Left ventricle myocardium inferior (tissue), 1 donor: ENCODE data around the gene DYNLT5. TPM values are rescaled to one million over a fixed set of nuclear protein-coding genes. Genes with fewer than 3 reads are reported as not detected.

ENCODE experiments used
- DNase-seq: peaks from one replicate; pipeline ENCODE4 v3.0.0-alpha.2; 2020
- H3K27ac ChIP-seq: fragments of 200-600 bp; replicated peaks from 2 replicates; pipeline ENCODE4 v1.8.0; 2021
- H3K27me3 ChIP-seq: fragments of 200-600 bp; 2 replicates; pipeline ENCODE4 v1.8.0; 2021; ENCODE audit warnings: low read depth
- H3K36me3 ChIP-seq: fragments of 200-600 bp; 2 replicates; pipeline ENCODE4 v1.8.0; 2021
- H3K4me1 ChIP-seq: fragments of 200-600 bp; 2 replicates; pipeline ENCODE4 v1.8.0; 2021
- H3K4me3 ChIP-seq: fragments of 200-600 bp; 2 replicates; pipeline ENCODE4 v1.8.0; 2021; ENCODE audit warnings: mild to moderate bottlenecking, moderate library complexity
- H3K9me3 ChIP-seq: fragments of 200-600 bp; replicated peaks from 2 replicates; pipeline ENCODE4 v1.8.0; 2021
- intact Hi-C: fragments of 100-400 bp; cut with micrococcal nuclease; formaldehyde crosslinking; loops from one replicate; pipeline ENCODE4 v1.11.0; 2022
- total RNA-seq: library from RNA; stranded (reverse); fragmentation: NEBNext Ultra II Directional; extraction: Animal tissue kit (Norgen Biotek cat#: 25700); gene quantifications from one replicate; pipeline ENCODE4 v1.2.1, GENCODE V29; 2021
- TF ChIP-seq, protein P1 (sequence below): fragments of 200-600 bp; IDR thresholded peaks from 2 replicates; pipeline ENCODE4 v1.8.0; 2021; ENCODE audit warnings: antibody characterized with exemption, mild to moderate bottlenecking, borderline replicate concordance
- donor health status: DM: no; HTN: yes; CAD: no; lungs with severe emphysema.

Gene DYNLT5
- total RNA-seq, 1 donor from 2014 or later, result 3.1 TPM

GRCh38 chr1:66770240-66770639 lies 18.0 kb downstream of the DYNLT5 start:
- peaks cover 6% of the 10 kb centered on the region for H3K36me3 ChIP-seq
- intact Hi-C loops, result no loop called here
- no peaks in the 10 kb centered on the region for H3K27me3 ChIP-seq
- TF ChIP-seq, protein P1, sequence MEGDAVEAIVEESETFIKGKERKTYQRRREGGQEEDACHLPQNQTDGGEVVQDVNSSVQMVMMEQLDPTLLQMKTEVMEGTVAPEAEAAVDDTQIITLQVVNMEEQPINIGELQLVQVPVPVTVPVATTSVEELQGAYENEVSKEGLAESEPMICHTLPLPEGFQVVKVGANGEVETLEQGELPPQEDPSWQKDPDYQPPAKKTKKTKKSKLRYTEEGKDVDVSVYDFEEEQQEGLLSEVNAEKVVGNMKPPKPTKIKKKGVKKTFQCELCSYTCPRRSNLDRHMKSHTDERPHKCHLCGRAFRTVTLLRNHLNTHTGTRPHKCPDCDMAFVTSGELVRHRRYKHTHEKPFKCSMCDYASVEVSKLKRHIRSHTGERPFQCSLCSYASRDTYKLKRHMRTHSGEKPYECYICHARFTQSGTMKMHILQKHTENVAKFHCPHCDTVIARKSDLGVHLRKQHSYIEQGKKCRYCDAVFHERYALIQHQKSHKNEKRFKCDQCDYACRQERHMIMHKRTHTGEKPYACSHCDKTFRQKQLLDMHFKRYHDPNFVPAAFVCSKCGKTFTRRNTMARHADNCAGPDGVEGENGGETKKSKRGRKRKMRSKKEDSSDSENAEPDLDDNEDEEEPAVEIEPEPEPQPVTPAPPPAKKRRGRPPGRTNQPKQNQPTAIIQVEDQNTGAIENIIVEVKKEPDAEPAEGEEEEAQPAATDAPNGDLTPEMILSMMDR, result no peak
- H3K4me3 ChIP-seq, result no peak overlapping the region
- H3K4me1 ChIP-seq, result no peaks in the 10 kb centered on the region
- no peak overlapping the region for H3K27ac ChIP-seq
- DNase-seq, result no peak
- no peaks in the 10 kb centered on the region for H3K9me3 ChIP-seq

- TF ChIP-seq, protein P1, result no peak
- H3K27me3 ChIP-seq, result no peaks in the 10 kb centered on the region
- no peak overlapping the region for H3K27ac ChIP-seq
- intact Hi-C loops, result no loop called here
- H3K9me3 ChIP-seq, result no peaks in the 10 kb centered on the region
- H3K4me1 ChIP-seq, result no peaks in the 10 kb centered on the region
- DNase-seq, result no peak
- H3K4me3 ChIP-seq, result no peak overlapping the region
- peaks cover 6% of the 10 kb centered on the region for H3K36me3 ChIP-seq
These were observed 18.4 kb downstream of the DYNLT5 start for GRCh38 chr1:66770694-66771093.

DNA sequence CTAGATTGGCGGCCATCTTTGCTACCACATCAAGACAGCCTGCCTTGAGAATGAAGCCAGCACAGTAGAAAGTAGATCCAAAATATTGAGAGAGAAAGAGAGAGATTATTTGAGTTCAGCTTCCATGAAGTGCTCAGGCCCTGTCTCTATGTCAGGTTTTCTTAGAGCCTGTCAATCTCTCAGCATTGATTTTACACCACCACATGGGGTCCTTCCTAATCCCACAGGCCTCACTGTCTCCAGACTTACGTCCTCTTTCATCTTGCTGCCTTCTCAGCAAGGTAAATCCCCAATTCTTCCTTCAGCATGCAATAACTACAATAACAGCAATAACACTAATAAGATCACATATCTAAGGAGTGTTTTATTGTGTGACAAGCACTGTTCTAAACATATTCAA lies 21.0 kb downstream of the DYNLT5 start:
- Histone ChIP-seq H3K9me3 (no peaks in the 10 kb centered on the region), H3K4me1 (no peaks in the 10 kb centered on the region), H3K27ac (no peak overlapping the region), H3K4me3 (no peak overlapping the region), H3K36me3 (peaks cover 8% of the 10 kb centered on the region), H3K27me3 (no peaks in the 10 kb centered on the region)
- no peak for DNase-seq
- TF ChIP-seq, protein P1, result no peak
- intact Hi-C loops, result no loop called here

- TF ChIP-seq, protein P1, result no peak
- H3K4me3 ChIP-seq, result no peak overlapping the region
- no peak overlapping the region for H3K27ac ChIP-seq
- no peaks in the 10 kb centered on the region for H3K4me1 ChIP-seq
- DNase-seq, result no peak
- peaks cover 20% of the 10 kb centered on the region for H3K36me3 ChIP-seq
- H3K9me3 ChIP-seq, result no peaks in the 10 kb centered on the region
- intact Hi-C loops, result no loop called here
- H3K27me3 ChIP-seq, result no peaks in the 10 kb centered on the region
These were observed 22.2 kb downstream of the DYNLT5 start for GRCh38 chr1:66774438-66774837.

DNA sequence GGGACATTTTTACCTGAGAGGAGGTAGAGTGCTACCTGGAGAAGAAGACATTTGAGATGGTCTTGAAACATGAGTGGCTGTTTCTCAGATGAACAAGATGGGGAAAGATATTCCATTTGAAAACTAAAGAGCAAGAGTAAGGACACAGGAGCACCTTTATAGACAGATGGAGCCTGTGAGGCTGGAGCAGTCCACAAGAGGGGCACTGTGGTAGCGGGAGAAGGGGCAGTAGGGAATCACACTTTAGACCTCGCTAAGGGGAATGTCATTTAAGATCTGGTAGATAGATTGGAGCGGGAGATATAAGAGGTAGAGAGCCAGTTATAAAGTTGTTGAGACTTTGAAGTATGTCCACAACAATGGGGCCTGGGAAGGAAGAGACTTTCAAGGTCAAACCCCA lies 23.4 kb downstream of the DYNLT5 start:
- intact Hi-C loops, result no loop called here
- TF ChIP-seq, protein P1, result no peak
- H3K27me3 ChIP-seq, result no peaks in the 10 kb centered on the region

DNA sequence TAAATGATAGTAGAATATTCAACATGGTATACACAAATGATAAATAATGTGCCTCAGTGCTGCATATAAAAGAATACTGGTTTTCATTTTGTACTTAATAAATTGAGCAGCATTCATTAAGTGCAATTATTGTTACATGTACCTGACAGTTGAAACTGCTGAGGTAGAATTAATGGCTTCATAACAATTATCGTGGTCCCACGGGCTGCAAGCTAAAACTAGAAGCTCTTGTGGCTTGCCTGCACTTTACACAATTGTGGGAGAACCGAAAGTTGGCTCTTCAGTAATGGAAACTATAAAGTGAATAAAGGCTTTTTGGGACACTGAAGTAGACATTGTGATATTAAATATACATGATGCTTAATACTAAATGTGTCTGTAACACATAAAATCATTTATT lies 25.6 kb downstream of the DYNLT5 start:
- intact Hi-C loops, result no loop called here
- H3K4me1 ChIP-seq, result no peaks in the 10 kb centered on the region
- TF ChIP-seq, protein P1, result no peak
- no peaks in the 10 kb centered on the region for H3K27me3 ChIP-seq
- peaks cover 9% of the 10 kb centered on the region for H3K9me3 ChIP-seq
- H3K36me3 ChIP-seq, result peaks cover 26% of the 10 kb centered on the region
- no peak for DNase-seq
- no peak overlapping the region for H3K27ac ChIP-seq
- H3K4me3 ChIP-seq, result no peak overlapping the region

More for the DNA sequence above, 23.4 kb downstream of the DYNLT5 start:
- no peak overlapping the region for H3K4me3 ChIP-seq
- peaks cover 29% of the 10 kb centered on the region for H3K36me3 ChIP-seq
- H3K4me1 ChIP-seq, result no peaks in the 10 kb centered on the region
- peaks cover 8% of the 10 kb centered on the region for H3K9me3 ChIP-seq
- H3K27ac ChIP-seq, result no peak overlapping the region
- no peak for DNase-seq
